IPS-NIHi7 (cell line): ENCODE data around the gene OR2L3.
"Not testable (repeated sequence)": the region's sequence is repeated elsewhere in the genome, so short reads cannot be mapped to it uniquely, and the experiment has no call there.

ENCODE experiments used
- DNase-seq: peaks from one replicate; pipeline ENCODE4 v3.0.0; 2012; ENCODE audit warnings: mixed read lengths; ENCODE audit errors: extremely low spot score

Gene OR2L3

GRCh38 chr1:248046536-248046935 is at the start of gene OR2L3:
Gene OR2L3, plus strand, starts transcription at chr1:248046836. Its CDS starts 13,846 bp downstream, at chr1:248060682.
- DNase-seq, result no peak

DNA sequence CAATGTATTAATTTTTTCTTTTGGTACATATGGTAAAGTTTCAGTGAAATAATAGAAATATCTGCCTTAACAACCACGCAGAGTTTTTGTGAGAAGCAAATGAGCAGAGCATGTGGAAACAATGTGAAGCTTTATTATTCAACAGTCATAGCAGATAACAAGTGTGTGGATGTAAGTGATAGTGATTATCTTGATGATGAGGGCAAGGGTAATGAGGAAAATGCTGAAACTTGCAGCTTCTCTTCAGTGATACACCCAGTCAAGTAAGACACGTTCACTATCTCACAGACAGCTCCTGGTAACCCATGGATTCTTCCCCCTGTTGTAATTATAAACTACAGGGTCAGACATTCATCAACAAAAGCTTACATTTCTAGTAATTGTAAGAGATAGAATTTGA is 47.8 kb upstream of the OR2L3 start:
- no peak for DNase-seq

GRCh38 chr1:248000169-248000568 is 46.5 kb upstream of the OR2L3 start:
- DNase-seq, result no peak

GRCh38 chr1:248007778-248008177 is 38.9 kb upstream of the OR2L3 start:
- no peak for DNase-seq

GRCh38 chr1:248009681-248010080 is 37.0 kb upstream of the OR2L3 start:
- DNase-seq, result no peak

DNA sequence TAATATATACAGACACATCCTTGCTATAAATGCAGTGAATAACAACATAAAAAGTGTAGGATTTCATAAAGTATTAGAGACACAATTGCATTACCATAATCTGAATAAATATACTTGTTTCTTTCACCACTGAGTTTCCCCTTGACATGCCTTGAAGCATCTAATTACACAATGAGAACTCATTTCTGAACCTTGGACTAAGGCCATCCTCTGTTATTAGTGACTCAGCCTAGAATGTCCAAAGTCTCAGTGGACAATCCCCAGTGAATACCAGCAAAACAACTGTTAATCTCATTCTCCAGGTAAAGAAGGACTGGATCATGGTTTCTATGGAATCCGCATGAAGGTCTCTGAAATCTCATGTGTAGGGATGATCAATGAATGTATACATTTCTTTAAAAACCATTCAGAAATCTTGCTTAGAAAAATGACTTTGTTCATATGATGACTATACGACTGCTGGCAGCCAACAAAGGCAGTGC is 33.4 kb upstream of the OR2L3 start, which contains the start of gene OR2L5:
Gene OR2L5, plus strand, starts transcription at position 432 of the 482 bp plus-strand sequence. CDS start 8,288 bp downstream, outside the sequence.
- DNase-seq, result no peak

DNA sequence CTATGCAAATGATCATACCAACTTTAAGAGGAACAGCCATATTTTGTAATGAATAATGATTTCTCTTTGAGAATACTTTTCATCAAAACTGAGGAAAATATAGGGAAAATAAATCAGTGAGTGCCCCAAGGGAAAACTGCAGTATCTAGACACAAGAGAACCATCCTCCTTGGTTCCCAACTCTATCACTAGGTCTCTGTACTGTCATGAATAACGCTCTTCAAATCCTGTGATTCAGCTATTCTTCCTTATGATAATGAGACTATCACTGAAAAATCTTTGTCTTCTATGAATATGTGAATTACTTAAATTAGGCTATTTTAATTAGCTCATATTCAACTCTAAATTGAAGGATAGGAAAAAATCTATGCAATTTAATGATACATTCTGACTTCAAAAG is 30.8 kb upstream of the OR2L3 start:
- DNase-seq, result no peak

- no peak for DNase-seq
Measured at GRCh38 chr1:248029770-248030169, 16.9 kb upstream of the OR2L3 start, which contains the start of gene OR2L2. Gene OR2L2, plus strand, starts transcription at chr1:248030070. Its CDS starts 8,198 bp downstream, at chr1:248038268.

- no peak for DNase-seq
Measured at GRCh38 chr1:248045209-248045608, 1.4 kb upstream of the OR2L3 start.

GRCh38 chr1:248047008-248047407 is 372 bp downstream of the OR2L3 start:
- DNase-seq, result no peak

- DNase-seq, result no peak
Measured at GRCh38 chr1:248054671-248055070, 8.0 kb downstream of the OR2L3 start.

- DNase-seq, result no peak
Measured at GRCh38 chr1:248055261-248055660, 8.6 kb downstream of the OR2L3 start.

GRCh38 chr1:248065071-248065470 is 18.4 kb downstream of the OR2L3 start:
- DNase-seq, result no peak

DNA sequence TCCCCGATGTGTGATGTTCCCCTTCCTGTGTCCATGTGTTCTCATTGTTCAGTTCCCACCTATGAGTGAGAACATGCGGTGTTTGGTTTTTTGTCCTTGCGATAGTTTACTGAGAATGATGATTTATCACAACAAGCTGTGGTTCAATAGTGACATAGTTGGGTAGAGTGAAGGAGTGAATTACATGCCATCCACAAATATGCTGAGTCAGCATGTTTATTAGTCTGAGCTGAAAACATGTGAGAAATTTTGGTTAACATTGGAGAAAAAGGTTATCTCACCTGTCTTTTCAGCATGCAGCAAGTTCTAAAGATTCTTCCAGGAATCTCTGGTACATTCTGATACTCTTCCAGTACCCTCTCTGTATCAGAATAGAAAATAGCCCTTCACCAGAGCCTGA is 19.0 kb downstream of the OR2L3 start:
- DNase-seq, result no peak

DNA sequence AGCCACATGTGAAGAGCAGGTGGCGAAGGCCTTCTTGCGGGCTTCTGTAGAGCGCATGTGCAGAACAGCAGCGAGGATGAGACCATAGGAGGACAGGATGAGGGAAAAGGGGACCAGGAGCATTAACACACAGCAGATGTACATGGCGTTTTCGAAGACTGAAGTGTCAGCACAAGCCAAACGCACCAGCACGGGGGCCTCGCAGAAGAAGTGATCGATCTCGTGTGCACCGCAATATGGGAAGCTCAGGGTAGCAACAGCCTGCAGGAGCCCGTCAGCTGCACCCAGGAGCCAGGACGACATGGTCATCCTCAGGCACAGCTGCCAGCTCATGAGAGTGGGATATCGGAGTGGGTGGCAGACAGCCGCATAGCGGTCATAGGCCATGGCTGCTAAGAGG is 37.2 kb downstream of the OR2L3 start:
- not testable (repeated sequence) for DNase-seq

DNA sequence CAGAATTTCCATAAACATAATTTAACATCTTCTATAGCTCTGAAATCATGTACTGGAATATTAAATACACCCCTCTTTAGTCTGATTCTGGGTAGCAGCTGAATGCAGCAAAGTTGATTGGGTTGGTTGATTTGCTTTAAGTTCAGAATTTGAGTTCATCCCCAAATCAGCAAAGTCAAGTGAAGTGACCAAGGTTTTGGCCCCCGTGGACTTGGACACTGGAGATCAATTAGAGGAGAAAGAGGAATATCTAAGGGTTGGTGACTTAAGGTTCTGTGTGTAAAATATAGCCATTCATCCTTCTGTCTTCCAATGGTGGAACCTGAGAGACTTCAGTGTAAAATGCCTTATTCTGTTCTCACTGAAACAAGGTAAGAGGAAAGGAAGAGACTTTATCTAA is 48.2 kb downstream of the OR2L3 start, which contains the start of gene OR2L13:
Gene OR2L13, plus strand, starts transcription at position 301 of the 400 bp plus-strand sequence. CDS start 4,192 bp downstream, outside the sequence.
- DNase-seq, result no peak

GRCh38 chr1:248098529-248098928 is 51.9 kb downstream of the OR2L3 start:
- no peak for DNase-seq

DNA sequence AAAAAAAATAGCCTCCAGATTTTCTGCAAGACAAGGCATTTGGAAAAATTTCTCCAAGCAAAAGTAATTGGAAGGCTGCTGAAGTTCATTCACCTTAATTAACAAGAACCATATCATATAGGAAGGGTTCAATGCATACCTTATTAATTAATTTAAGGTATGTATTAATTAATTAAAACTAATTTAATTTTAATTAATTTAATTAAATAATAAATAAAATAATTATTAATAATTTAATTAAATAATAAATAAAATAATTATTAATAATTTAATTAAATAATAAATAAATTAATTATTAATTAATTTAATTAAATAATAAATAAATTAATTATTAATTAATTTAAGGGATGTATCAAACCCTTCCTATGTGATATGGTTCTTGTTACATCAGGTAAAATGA is 56.2 kb downstream of the OR2L3 start:
- no peak for DNase-seq

- DNase-seq, result no peak
Measured at GRCh38 chr1:248111157-248111556, 64.5 kb downstream of the OR2L3 start.
